ENCODE measurements around the gene FNDC1.

DNA sequence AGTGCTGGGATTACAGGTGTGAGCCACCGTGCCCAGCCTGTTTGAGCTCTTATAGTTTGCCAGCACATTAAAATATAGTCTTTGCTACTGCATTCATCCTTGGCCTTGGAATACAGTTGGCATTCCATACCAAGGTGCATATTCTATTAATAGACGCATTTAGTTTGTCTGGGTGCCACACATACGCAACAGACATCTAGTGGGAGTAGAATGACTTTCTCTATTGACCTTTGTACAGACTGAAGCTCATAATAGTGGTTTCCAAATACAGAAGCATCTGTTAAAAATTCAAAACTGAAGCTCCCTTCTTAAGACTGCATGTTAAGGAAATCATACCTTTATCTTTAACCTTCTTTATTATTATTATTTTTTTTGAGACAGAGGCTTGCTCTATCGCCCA lies 46.7 kb upstream of the FNDC1 start:
- TF ChIP-seq CTCF (IDR thresholded peaks at IDR 0.05) (no peak), POLR2AphosphoS5 (IDR thresholded peaks at IDR 0.05; ENCODE audit: insufficient read depth in 1 of 2, low read depth in 1 of 2) (no peak)
